CD4-positive, alpha-beta T cell treated with Interleukin-1 beta for 1 hour (primary cell): ENCODE data around the gene CLEC4F.
"Not testable (repeated sequence)": the region's sequence is repeated elsewhere in the genome, so short reads cannot be mapped to it uniquely, and the experiment has no call there.

Experiments used
- DNase-seq, 2 donors: peaks; one replicate each; pipeline ENCODE4 v3.0.0-alpha.2; 2020 to 2022

The CLEC4F gene

DNA sequence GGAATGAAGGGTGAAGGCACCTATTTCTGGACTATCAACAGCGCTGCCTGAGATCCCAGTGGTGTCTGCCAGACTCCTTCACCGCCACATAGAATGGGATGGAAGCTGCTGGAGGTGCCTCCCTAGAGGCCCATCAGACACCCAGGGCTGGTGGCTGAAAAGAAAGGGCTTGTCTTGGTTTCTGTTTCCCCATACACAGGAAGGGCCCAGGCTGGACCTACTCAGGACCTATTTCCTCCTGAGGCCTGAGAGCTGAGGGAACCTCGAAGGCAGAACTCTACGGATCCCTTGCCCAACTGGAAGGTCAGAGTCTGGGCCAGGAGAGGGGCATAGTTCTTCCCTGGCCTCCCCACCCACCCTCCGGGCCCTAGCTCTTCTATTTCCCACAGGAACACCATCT, 2.9 kb upstream of the CLEC4F start:
- no peak for DNase-seq

DNA sequence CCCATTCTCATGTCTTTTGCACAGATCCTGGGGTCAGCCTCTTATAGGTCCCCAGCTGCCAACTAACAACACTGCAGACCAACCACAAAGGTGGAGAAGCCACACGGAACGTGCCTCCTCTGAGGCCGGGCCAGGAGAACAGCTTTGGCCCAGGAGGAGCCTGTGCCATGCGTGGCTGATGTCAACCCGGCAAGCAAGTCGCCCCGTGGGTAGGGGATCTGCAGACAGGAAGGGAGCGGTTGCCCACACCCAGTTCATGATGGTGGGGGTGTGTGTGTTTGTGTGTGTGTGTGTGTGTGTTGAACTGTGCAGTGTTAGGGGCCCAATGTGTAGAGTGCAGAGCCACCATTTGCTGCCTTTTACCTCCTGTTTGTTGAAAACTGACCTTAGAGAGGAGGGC, 2.4 kb upstream of the CLEC4F start:
- no peak for DNase-seq

DNA sequence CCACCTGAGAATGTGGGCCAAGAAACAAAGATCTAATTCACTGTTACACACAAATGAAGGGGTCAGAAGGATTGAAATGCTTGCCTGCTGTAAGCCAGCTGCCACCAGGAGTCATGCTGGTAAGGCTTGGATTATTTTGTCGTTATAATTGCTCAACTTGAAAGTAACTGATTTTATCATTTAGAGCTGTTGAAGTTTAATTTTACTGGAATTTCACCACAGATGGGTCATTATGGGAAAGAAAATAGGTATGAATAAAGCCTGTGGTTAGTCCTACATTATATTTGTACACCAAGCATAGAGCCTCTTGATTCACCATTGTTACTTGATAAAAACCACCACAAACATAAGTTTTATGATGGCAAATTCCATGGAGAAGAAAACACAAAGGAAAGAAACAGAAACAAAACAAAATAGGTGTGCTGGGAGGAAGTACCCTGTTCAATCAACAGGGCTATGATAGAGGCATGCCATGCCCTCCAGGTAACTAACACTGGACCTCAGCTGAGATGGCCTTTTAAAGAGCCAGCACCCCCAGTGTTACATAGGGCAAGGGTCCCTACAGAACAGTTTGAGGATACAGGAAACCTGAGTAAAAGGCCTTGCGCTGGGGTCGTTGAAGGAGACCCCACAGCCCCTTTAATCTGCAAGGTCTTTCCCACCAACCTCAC, 3.0 kb downstream of the CLEC4F start:
- DNase-seq, result no peak

DNA sequence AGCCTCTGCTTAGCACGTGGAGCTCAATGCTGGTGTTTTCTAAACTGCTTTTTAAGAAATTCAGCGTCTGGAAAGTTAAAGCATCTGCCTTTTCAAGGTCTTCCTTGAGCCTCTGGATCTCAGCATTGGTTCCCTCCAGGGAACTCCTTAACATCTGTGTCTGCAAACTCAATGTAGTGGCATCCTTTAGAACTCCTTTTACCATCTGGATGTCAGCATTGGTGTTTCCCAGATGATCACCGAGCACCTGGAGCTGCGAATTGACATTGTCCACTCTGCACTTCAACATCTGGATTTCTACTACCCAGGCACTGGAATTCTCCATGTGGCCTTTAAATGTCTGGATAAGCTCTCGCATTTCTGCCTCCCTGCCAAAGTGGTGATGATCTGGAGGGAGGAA, 3.7 kb downstream of the CLEC4F start:
- DNase-seq, result no peak

DNA sequence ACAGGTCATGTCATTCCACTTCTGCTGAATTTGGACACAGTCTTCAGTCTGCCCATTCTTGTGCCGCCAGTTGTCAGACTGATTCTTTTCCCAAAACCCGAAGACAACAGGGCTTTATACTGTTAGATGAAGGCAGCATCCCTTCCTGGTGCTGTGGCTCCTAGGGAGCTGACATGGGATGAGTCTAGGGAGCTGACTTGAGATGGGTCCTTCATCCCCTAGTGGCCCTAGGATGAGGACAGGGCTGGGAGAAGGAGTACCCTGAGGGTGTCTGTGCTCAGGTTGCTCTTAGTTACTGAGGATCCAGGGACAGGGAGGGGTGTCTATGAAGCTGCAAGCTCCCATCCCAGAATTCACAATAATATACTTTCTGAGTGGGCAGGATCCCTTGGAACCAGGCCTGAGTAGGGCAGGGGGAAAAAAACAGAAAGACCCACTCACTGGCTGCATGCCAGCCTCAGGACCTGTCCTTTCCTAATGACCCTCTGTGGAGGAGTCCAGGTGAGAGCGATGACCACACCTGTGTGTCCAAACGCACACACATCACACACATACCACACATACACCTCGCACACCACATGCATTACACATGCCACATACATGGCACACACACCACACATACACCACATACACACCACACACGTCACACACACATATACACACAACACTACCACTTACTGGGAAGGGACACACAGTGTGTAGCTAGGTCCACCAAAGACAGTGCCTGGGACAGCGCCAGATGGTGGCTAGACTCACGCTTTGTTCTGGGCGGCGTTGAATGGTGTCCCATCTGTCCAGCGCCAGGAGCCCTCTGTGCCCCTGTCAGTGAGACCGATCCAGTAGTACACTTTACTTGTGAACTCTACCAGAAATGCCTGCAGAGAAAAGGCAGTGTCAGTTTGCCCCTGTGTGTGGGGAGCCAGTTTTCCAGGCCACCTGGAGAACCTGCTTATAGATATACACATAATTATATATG, 11.1 kb downstream of the CLEC4F start:
- DNase-seq, result no peak

DNA sequence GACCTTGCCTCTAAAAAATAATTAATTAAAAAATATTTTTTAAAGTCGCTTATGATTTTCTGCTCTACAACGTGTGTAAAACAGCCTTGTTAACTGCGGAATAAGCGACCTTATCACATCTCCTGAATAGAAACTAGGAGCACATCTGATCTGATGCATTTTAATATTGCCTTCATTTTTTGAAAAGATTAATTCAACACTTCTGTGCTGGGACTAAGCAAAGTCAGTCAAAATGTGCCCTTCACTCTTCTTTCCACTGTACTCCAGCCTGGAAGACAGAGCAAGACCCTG, 12.6 kb downstream of the CLEC4F start:
- no peak for DNase-seq

DNA sequence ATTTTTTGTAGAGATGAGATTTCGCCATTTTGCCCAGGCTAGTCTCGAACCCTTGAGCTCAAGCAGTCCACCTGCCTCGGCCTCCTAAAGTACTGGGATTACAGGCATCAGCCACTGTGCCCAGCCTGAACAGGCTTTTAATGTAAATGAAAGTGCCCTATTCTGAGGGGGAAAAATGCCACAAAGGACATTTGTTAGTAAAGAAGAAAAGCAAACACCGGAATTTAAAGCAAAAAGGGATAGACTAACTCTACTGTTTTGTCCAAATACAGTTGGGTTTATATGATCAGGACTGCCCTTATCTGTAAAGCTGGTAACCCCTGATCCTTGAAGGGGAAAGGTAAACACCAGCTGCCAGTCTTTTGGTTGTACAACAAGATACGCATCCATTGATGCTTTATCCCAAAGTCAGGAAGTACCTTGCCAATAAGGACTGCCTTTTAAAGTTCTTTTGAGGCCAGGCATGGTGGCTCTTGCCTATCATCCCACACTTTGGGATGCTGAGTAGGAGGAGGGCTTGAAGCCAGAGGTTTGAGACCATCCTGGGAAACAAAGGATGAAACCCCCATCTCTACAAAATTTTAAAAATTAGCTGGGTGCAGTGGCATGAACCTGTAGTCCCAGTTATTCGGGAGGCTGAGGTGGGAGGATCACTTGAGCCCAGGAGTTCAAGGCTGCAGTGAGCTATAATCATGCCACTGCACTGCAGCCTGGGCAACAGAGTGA, 13.1 kb downstream of the CLEC4F start:
- no peak for DNase-seq

DNA sequence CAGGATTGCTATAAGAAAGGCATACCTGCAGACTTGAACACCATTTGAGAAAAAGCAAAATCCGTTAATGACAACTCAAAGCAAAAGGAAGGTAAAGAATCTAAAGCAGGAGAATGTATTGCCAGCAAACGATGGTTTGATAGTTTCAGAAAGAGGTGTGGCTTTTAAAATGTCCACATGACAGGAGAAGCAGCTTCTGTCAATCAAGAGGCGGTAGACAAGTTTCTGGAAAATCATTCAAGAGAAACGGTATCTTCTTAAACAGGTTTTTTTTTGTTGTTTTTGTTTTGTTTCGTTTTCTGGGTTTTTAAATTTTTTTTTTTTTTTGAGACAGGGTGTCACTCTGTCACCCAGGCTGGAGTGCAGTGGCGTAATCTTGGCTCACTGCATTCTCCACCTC, 13.8 kb downstream of the CLEC4F start:
- no peak for DNase-seq

DNA sequence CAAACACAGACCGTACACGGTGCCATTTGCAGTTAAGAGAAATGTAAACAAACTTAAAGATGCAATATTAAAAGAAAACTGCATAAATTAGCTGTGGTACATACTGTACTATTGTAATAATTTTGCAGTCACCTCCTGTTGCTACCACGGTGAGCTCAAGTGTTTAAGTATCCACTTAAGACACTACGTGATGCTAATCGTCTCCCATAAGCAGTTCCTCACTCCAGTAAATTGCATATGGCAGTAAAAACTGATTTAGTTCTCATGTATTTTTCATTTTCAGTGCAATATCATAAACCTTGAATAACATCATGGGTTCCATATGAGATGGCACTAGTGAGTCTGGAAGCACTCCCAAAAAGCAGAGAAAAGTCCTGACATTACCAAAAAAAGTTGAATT, 14.4 kb downstream of the CLEC4F start:
- no peak for DNase-seq

DNA sequence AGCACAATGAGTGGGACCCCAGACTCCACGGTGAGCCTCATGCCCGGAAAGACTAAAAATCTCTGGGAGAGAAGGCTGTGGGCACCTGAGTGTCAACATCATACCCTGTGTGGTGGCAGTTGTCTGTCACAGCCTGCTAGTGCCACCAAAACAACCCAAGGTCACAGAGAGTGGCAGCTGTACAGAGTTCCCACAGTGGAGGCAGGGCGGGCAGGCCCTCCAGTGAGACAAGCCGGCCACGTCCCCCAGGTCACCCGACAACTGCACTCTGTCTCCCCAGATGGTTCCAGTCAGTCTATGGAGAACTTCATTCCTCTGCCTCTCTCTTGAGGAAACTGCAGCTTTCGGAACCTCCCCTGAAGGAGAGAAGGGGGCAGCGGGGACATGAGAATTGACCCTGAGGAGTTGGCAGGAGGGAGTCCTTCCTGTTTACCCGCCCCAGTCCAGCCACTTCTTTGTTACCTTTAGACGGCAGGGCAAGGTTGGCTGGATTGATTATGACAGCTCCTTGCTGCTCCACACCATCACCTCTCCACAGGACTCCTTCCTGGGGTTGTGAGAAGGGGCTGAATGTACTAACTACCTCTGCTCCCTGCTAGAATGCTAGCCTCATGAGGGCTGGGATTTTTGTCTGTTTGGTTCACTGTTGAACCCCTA, 18.7 kb downstream of the CLEC4F start:
- no peak for DNase-seq

DNA sequence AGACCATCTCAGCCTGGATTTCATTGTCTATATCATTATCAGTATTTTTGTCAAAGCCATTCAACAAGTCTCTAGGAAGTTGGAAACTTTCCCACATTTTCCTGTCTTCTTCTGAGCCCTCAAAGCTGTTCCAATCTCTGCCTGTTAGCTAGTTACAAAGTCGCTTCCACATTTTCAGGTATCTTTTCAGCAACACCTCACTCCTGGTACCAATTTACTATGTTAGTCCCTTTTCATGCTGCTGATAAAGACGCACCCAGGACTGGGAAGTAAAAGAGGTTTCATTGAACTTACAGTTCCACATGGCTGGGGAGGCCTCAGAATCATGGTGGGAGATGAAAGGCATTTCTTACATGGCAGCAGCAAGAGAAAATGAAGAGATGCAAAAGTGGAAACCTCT, 20.7 kb downstream of the CLEC4F start:
- DNase-seq, result no peak

DNA sequence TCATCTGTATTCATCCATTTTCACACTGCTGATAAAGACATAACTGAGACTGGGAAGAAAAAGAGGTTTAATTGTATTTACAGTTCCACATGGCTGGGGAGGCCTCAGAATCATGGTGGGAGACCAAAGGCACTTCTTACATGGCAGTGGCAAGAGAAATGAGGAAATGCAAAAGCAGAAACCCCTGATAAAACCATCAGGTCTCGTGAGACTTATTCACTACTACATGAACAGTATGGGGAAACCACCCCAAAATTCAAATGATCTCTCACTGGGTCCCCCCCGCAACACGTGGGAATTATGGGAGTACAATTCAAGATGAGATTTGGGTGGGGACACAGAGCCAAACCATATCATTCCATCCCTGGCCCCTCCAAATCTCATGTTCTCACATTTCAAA, 22.4 kb downstream of the CLEC4F start:
- DNase-seq, result not testable (repeated sequence)

DNA sequence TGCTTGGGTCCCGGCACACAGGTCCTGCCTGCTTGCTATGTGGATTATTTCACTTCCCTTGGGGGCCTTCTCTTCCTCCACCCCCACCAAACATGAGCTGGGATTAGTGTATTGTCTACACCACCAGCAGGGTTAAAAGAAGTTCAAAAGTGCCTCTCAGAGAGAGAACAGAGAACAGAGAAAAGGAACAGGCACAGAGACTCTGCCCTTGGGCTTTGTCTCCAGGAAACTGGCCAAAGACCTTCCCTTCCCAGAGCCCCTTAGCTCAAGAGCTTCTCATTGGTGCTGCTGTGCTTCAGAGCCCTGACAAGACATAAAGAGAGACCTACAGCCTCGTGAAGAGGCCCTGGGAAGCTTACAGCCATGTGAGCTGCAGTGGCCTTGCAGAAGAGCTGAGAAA, 22.9 kb downstream of the CLEC4F start:
- no peak for DNase-seq

DNA sequence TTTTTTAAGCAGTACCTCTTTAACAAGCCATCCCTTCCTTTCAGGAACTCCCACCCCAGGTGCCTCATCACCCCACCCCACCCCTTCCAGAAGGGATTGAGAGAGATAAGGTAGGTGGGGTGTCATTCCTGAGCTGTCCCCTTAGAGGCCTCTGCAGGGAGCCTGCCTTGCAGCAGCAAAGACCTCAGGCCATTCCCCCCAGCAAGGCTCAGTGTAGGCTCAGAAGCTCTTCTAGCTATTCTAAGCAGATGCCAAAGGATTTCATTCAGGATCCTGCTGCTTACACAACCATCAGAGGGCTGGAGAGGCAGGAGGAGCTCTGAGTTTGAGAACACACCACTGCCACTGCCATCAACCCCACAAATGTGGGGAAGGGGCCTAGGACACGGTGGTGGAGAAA, 24.1 kb downstream of the CLEC4F start:
- no peak for DNase-seq

DNA sequence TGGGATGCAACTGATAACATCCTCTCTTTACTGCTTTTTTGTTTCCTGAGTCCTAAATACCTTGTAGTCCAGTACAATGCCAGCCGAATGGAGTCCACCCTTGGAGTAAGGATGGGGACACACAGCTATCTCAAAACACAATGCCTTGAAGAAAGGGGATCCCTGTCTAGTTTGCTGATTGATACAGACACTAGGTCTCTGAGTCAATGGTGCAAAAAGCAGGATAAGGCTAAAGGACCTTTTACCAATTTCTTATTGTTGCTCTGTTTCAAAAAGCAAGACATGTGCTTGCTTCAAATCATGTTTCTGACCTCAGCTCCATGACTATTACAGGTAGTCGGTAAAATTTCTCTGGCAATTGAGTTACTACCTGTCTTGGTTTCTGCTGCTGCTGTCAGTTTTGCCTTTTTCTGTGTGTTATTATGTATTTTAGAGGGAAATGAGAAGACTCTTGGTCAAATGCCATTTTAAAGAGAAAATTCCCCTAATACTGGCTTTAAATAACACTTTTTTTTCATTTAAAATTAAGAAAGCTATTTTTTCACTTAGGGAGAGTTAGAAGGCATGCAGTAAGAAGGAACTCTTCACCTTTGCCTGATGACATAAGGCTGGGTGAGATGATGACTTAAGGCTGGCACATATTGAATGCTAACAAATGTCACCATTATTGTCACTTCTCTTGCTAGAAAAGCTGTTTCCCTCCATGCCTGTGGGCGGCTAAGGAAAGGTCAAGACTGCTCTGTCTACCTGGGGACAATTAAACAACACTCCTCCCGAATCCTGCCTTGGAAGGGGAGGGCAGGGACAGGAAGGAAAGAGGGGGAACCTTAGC, 25.0 kb downstream of the CLEC4F start:
- no peak for DNase-seq

DNA sequence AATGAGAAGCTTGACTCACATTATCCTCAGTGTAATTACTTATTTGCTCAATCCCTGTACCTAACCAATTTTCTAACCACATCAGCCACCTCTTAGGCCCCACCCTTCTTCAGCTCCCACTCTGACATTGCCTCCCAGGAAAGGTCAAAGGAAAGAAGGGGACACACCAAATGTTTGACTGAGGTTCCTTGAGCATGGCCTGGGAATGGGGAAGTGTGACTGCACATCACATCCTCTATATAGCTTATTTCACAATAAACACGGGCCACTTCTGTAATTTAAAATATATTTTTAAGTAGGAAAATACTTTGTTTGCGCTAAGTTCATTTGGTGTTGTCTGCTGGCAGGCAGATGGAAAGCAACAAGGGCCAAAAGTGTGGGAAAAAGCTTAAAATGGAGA, 26.9 kb downstream of the CLEC4F start:
- peak in 1 of 2 donors; percentile 24 for DNase-seq

DNA sequence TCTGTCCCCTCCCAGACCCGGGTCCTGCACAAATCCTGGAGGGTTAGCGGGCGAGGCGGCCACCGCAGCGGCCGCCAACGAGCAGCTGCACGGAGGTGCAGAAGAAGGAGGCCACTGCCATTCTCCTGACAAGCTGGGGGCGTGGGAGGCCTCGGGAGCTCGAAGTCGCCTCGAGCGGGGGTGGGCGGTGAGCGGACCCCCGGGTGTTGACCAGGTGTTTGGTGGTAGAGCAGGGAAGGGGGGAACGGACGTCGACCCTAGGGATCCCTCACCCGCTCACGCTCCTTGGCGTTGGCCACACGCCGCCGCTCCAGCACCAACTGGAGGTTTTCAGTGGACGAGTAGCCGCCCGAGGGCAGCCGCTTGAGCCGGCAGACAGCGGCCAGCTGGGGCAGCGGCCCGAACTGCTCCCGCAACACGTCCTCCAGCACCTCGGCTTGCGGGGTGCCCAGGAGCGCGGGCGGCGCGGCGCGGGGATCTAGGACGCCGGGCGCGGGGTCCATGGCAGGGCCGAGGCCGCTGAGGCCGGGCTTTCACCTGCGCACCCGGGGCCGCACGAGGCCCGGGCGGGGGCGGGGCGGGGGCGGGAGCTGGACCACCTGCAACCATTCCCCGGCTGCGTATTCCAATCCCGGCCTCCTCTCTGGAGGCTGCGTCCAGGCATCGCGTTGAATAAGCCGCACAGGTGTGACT, 30.1 kb downstream of the CLEC4F start, which contains the start of gene FIGLA:
FIGLA (minus strand) TSS at position 508 of the 693 bp plus-strand sequence; CDS start at position 503, 5 bp downstream.
- no peak for DNase-seq

DNA sequence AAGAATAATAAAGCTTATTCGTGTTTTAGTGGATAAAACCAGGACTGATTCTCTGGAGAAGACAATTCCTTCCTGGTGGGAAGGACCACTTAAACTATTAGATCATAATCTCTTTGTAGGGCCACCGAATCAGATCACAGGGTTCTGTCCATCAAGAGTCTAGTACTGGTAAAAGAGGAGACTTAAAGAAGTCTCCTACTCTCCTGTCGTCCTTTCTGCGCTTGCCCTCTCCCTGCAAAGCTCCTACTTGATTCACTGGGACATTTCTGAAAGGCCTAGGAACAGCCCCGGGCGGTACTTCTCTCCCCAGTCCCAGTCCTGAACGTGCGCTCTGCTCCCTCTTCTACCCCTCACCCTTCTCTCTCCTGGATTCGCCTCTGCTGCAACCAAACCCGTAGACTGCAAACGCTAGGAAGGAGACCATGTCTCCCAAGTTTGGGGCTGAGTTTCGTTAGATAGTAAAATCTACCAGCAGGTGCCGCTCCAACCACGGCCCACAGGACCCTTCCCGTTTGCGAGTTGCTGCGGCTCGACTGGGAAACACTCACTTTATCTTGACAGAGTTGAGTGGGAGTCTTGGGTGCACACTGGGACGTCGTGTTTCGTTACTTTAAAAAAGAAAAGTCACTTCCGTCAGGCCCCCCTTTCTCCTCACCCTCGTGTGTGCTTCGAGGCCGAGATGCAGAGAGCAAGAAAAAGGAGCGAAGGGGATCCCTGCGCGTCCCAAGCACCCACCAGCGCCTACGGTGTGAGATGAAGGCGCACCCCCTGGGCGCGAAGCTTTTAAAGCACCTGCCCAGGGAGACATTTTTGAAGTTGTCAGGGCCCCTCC, 30.9 kb downstream of the CLEC4F start:
- peak; percentile 56 to 61 for DNase-seq

DNA sequence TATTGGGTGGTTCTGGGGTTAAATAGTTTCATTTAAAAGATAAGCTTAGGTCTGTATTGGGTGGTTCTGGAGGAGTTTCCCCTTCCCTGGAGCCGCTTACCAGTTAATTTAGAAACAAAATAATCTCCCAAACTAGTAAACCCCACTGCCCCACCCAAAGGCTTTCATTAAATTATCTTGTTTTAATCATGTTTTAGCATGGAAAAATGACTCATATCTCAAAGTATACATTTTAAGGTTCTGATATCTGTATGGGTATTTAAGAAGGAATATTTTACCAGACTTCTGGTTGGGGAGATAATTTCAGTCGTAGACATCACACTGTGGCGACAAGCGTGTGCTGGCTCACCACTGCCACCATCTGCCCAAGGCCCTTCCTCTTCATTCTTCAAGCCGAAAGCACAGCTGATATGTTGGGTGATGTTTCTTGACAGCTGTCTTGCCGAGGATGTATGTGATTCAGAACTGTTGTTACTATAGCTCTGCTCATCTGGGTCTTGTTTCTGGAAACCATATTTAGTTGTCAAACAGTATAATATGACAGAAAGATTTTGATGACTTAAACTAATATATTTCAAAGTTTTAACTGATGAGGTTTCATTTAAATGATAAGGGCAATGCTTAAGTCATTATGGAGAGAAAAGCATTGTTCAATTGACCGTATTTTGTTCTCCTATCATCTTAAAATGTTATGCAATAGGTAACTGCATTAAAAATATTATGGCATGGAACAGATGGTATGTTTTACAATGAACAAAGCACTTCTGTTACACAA, 35.1 kb downstream of the CLEC4F start:
- DNase-seq, result peak; percentile 19 to 36

DNA sequence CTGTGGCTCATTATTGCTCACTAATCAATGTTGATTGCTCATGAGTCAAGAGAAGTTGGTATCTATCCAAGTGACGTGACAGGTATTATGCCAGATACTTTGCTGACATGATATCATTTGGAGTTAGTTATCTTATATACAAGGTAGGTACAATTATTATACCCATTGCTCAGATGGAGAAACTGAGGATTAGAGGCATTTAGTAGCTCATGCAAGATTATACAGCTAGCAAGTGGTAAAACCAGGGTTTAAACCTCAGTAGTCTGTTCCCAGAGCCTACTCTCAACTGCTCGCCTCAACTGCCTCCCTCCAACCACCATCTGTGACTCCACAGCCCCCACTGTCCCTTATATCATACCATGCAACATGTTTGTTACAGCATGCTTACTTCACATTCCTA, 36.1 kb downstream of the CLEC4F start:
- DNase-seq, result no peak
